Activated T-helper 17 cell treated with anti-CD3 and anti-CD28 coated beads, Interleukin-2, amount 50 U/mL, for 72 hours (primary cell): ENCODE data around the gene CXCL17. TPM values are rescaled to one million over a fixed set of nuclear protein-coding genes. Genes with fewer than 3 reads are reported as not detected.

Experiments
- ATAC-seq: fragments of 150-1000 bp; cut with Tn5 transposase; replicated peaks from 2 replicates; pipeline ENCODE4 v1.10.0; 2021; ENCODE audit warnings: mild to moderate bottlenecking, moderate library complexity
- H3K27ac Mint-ChIP-seq: one replicate; pipeline ENCODE4 v1.8.0; 2022; ENCODE audit warnings: mixed read lengths
- H3K27me3 Mint-ChIP-seq: one replicate; pipeline ENCODE4 v1.8.0; 2022; ENCODE audit warnings: mixed read lengths
- H3K36me3 Mint-ChIP-seq: one replicate; pipeline ENCODE4 v1.8.0; 2022; ENCODE audit warnings: low read depth, mild to moderate bottlenecking, mixed read lengths
- H3K4me1 Mint-ChIP-seq: one replicate; pipeline ENCODE4 v1.8.0; 2022; ENCODE audit warnings: mixed read lengths
- H3K4me3 Mint-ChIP-seq: one replicate; pipeline ENCODE4 v1.8.0; 2022; ENCODE audit warnings: mild to moderate bottlenecking, mixed read lengths
- H3K9me3 Mint-ChIP-seq: one replicate; pipeline ENCODE4 v1.8.0; 2022; ENCODE audit warnings: mixed read lengths
- total RNA-seq, 2 donors: library from RNA; stranded (reverse); gene quantifications; one replicate each; pipeline ENCODE4 v1.2.3, GENCODE V29; 2022

Gene CXCL17
- total RNA-seq, 2 donors from 2014 or later, result not detected

DNA sequence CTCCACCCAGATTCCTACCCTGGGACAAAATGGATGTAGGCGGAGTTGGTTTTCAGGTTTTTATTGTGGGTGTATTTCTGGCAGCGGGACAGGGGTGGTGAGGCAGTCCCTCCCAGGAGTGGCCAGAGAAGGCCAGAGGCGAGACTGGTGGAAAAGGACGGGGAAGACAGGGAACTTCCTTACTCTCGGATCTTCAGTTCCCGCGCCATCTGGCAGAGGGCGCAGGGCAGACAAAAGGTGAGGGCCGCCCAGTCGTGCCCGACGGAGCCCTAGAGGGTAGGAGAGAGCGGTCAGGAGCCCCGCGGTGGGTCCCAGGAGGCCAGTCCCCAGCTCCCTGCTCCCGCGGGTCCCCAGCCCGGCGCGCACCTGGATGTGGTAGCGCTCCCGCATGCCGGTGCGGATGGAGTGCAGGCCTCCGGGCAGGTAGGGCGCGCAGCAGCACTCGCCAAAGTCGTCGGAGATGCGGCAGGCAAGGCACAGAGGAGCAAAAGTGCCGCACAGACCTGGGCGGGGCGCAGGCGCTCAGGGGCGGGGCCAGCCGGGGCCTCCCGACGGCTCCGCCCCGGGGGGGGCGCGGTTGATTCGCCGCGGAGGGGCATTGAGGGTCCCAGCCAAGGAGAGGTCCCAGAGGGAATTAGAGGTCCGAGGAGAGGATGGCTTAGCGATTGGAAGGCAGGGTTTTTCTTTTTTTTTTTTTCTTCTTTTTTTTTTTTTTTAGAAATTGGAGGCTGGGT, 55.6 kb downstream of the CXCL17 start:
- Mint-ChIP-seq H3K9me3 (no peaks in the 10 kb centered on the region), H3K27me3 (peaks cover 28% of the 10 kb centered on the region), H3K27ac (no peak overlapping the region), H3K36me3 (no peaks in the 10 kb centered on the region), H3K4me1 (peaks cover 6% of the 10 kb centered on the region), H3K4me3 (peak overlapping the region; percentile 69)
- ATAC-seq, result peak; percentile 95

DNA sequence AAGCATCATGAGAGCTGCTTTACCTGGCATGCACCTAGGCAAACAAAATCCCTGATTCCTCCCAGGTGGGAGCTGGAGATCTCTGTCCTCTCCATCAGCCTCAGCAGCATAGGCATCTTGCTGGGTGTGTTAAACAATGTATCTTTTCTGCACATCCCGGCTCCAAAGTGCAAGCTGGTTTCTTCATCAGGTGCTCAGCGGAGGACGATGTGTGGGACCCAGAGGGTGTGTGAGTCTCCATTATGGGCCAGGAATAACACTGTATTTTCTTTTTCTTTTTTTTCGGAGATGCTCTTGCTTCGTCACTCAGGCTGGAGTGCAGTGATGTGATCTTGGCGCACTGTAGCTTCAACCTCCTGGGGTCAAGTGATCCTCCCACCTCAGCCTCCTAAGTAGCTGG, 62.6 kb downstream of the CXCL17 start:
- Mint-ChIP-seq H3K27ac (no peak overlapping the region), H3K36me3 (no peaks in the 10 kb centered on the region), H3K9me3 (no peaks in the 10 kb centered on the region), H3K4me1 (no peaks in the 10 kb centered on the region), H3K4me3 (no peak overlapping the region), H3K27me3 (peaks cover 16% of the 10 kb centered on the region)
- no peak for ATAC-seq

Other genes starting within 250 kb of the CXCL17 start
- 10 to 100 TPM; 37.4 to 45.7 TPM for gene DEDD2, start 225.3 kb downstream of the CXCL17 start, total RNA-seq
- 10 to 100 TPM; 17.2 to 18.0 TPM for gene ZNF526, start 222.6 kb downstream of the CXCL17 start, total RNA-seq
- gene GSK3A, start 200.3 kb downstream of the CXCL17 start, total RNA-seq, result 10 to 100 TPM; 30.3 to 47.2 TPM
- 10 to 100 TPM; 44.8 to 49.7 TPM for gene ERF, start 187.8 kb downstream of the CXCL17 start, total RNA-seq
- gene CIC, start 173.7 kb downstream of the CXCL17 start, total RNA-seq, result 100 to 1,000 TPM in 1 of 2 donors, 10 to 100 TPM in 1; 85.4 to 165 TPM
- gene PRR19, start 140.8 kb downstream of the CXCL17 start, total RNA-seq, result 1 to 10 TPM; 1.3 to 1.4 TPM
- gene PAFAH1B3, start 140.3 kb downstream of the CXCL17 start, total RNA-seq, result 10 to 100 TPM; 42.0 to 60.2 TPM
- gene TMEM145, start 129.6 kb downstream of the CXCL17 start, total RNA-seq, result 1 to 10 TPM in 1 of 2 donors, under 1 TPM in 1; 0.50 to 1.6 TPM
- gene MEGF8, start 117.3 kb downstream of the CXCL17 start, total RNA-seq, result 1 to 10 TPM; 3.0 to 3.1 TPM
- gene CNFN, start 52.6 kb downstream of the CXCL17 start, total RNA-seq, result under 1 TPM in 1 of 2 donors, not detected in 1; 0.54 TPM
- 10 to 100 TPM; 12.5 to 25.5 TPM for gene LIPE, start 15.6 kb downstream of the CXCL17 start, total RNA-seq
- gene CEACAM1, start 85.5 kb upstream of the CXCL17 start, total RNA-seq, result 10 to 100 TPM; 20.5 to 24.2 TPM
- gene CEACAM8, start 152.0 kb upstream of the CXCL17 start, total RNA-seq, result not detected